Prostate gland (tissue), 2 donors: ENCODE measurements around the gene BIRC2.

Experiments used
- POLR2A ChIP-seq: fragments of 450-650 bp; IDR thresholded peaks from one replicate; pipeline ENCODE4 v1.6.1; 2016; ENCODE audit warnings: antibody characterized with exemption, mild to moderate bottlenecking
- POLR2AphosphoS5 ChIP-seq: sonication (generic); formaldehyde crosslinking; IDR thresholded peaks from one replicate; pipeline ENCODE4 v1.6.1; 2017; ENCODE audit warnings: antibody characterized with exemption
- TF ChIP-seq, protein P1 (sequence below), 4 experiments: fragments of 200-600 bp in 2 of 4; fragments of 450-650 bp in 2 of 4; sonication (generic) in 2 of 4; IDR thresholded peaks; 1 replicate in 3 of 4; 2 replicates in 1 of 4; pipeline ENCODE4 v1.5.1; 2016 to 2019; ENCODE audit warnings: antibody characterized with exemption in 4 of 4, mild to moderate bottlenecking in 2 of 4, moderate library complexity in 2 of 4

DNA sequence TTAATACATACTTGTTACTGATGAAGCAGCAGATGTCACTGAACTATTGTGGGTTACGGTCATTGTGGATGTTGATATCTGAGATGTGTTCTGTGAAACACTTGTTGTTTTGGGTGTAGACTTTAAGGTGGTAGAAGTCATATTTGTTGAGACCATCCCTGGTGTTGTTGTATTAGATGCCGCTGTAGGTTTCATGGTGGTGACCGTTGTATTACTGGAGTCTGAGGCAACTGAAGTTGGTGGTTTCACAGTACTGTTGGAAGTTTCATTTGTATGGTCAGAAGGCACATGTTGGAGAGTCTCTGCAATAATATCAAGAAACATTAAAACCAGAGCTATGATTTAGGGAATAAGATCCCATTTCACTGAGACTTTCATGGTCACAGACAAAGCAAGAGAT is 54.9 kb downstream of the BIRC2 start:
- TF ChIP-seq, protein P1, sequence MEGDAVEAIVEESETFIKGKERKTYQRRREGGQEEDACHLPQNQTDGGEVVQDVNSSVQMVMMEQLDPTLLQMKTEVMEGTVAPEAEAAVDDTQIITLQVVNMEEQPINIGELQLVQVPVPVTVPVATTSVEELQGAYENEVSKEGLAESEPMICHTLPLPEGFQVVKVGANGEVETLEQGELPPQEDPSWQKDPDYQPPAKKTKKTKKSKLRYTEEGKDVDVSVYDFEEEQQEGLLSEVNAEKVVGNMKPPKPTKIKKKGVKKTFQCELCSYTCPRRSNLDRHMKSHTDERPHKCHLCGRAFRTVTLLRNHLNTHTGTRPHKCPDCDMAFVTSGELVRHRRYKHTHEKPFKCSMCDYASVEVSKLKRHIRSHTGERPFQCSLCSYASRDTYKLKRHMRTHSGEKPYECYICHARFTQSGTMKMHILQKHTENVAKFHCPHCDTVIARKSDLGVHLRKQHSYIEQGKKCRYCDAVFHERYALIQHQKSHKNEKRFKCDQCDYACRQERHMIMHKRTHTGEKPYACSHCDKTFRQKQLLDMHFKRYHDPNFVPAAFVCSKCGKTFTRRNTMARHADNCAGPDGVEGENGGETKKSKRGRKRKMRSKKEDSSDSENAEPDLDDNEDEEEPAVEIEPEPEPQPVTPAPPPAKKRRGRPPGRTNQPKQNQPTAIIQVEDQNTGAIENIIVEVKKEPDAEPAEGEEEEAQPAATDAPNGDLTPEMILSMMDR (IDR thresholded peaks at IDR 0.05) = no peak
- TF ChIP-seq POLR2A = no peak
- TF ChIP-seq POLR2AphosphoS5 = no peak
